Kidney (tissue), 14 donors: Measurements from ENCODE around the gene CALN1. TPM values are rescaled to one million over a fixed set of nuclear protein-coding genes. Genes with fewer than 3 reads are reported as not detected.

Experiments
- DNase-seq, 5 donors: peaks; one replicate each; pipeline ENCODE4 v3.0.0-alpha.2; 2013 to 2020
- FAIRE-seq: peaks from 2 replicates; lab custom pipeline; 2012; peaks lifted over from hg19 to GRCh38; lab: Jason Lieb, UNC
- H3K27ac ChIP-seq, 2 donors: one replicate each; pipeline ENCODE4 v1.7.0; 2013; ENCODE audit warnings: low read depth in 2 of 2, low read length in 2 of 2, inconsistent platforms in 1 of 2
- H3K27me3 ChIP-seq: one replicate; pipeline ENCODE4 v1.7.1; 2013; ENCODE audit warnings: low read length, inconsistent platforms; ENCODE audit not compliant: control insufficient read depth, insufficient read depth
- H3K36me3 ChIP-seq, 3 donors: one replicate each; pipeline versions ENCODE4 v1.7.0 to v1.7.1; 2013; ENCODE audit warnings: low read length in 3 of 3, control low read depth in 1 of 3, inconsistent platforms in 1 of 3; ENCODE audit not compliant: insufficient read depth in 3 of 3, control insufficient read depth in 2 of 3
- H3K4me1 ChIP-seq, 3 donors: one replicate each; pipeline versions ENCODE4 v1.7.0 to v1.7.1; 2013; ENCODE audit warnings: low read length in 3 of 3, inconsistent platforms in 1 of 3, low read depth in 1 of 3; ENCODE audit not compliant: control insufficient read depth in 2 of 3, insufficient read depth in 2 of 3
- H3K4me3 ChIP-seq, 3 donors: one replicate each; pipeline versions ENCODE4 v1.7.0 to v1.8.1; 2013; ENCODE audit warnings: low read length in 3 of 3, control low read depth in 1 of 3, inconsistent platforms in 1 of 3
- H3K9ac ChIP-seq, 3 donors: one replicate each; pipeline versions ENCODE4 v1.7.0 to v1.7.1; 2013; ENCODE audit warnings: low read length in 3 of 3, control low read depth in 1 of 3, inconsistent platforms in 1 of 3
- H3K9me3 ChIP-seq, 3 donors: one replicate each; pipeline versions ENCODE4 v1.7.0 to v1.7.1; 2013; ENCODE audit warnings: low read length in 3 of 3, control low read depth in 1 of 3, inconsistent platforms in 1 of 3; ENCODE audit not compliant: control insufficient read depth in 2 of 3, insufficient read depth in 1 of 3
- CTCF ChIP-seq: IDR thresholded peaks from 3 replicates; pipeline ENCODE4 v1.5.1; 2012; ENCODE audit warnings: mild to moderate bottlenecking, moderate library complexity, borderline replicate concordance; ENCODE audit not compliant: insufficient read depth; ENCODE audit errors: extremely low read depth
- intact Hi-C: fragments of 100-400 bp; cut with DNase I; formaldehyde crosslinking; loops from one replicate; pipeline ENCODE4 v1.11.1; 2022
- polyA plus RNA-seq: library from polyadenylated mRNA; stranded (reverse); fragments of 350-450 nt; fragmentation: Illumina TruSeq; extraction: RNeasy Lipid Tissue Mini Kit (QIAGEN cat#74804); gene quantifications from one replicate; pipeline ENCODE4 v1.2.3, GENCODE V29; 2014; ENCODE audit warnings: low read depth, low replicate concordance; ENCODE audit not compliant: insufficient read depth
- total RNA-seq: library from RNA; stranded (reverse); fragmentation: NEBNext Ultra II Directional; extraction: Animal tissue kit (Norgen Biotek cat#: 25700); gene quantifications from one replicate; pipeline ENCODE4 v1.2.1, GENCODE V29; 2021
- donor health status: control.
- donor health status: control.
- donor health status: control.
- donor health status: control.
- donor health status: control.
- donor health status: DM: yes; HTN: yes; CAD: no.
- donor health status: Normal renal cell carcinoma (clear cell type).

Gene CALN1
- total and polyA plus RNA-seq, 2 donors from 2014 or later: not detected

DNA sequence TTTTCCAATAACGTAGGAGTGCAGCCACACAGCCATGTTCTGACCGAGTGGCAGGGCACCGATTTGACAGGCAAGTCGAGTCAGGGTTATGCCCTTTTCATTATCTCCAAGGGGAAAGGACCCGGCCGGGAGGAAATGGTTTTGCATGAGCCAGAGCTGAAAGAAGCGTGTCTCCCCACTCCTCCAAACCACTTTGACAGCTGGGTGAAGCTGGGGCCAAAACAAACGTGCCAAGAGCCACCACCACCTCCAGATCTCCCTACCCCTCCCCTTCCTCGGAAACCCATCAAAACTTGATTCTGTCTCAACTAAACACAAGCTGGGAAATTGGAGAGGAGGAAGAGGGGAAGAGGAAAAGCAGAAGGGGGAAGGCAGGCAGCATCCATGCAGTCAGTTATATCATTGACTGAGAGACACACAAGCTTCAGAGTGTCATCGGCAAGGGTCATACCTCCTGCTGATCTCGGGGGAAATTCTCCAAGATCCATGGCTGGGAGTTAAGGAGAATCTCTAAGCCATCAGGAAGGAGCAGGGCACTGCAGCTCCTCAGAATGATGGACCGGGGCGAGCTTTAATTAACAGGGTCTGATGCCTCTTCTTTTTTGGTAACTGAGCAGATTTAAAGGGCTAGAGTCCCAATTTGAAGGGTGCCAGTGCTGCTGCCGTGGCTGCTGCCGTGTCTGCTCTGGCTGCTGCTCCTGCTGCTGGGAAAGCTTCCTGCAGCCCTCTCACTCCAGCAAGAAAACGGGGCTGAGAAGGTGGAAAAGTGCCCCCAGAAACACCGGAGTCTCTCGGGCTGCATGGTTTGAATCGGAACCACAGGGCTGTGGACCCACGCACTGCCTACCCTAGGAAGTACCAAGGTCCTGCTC, 34.7 kb upstream of the CALN1 start:
- Histone ChIP-seq H3K36me3 (no peaks in the 10 kb centered on the region), H3K9me3 (no peaks in the 10 kb centered on the region), H3K27ac (no peak overlapping the region), H3K9ac (no peak overlapping the region), H3K4me1 (no peaks in the 10 kb centered on the region), H3K27me3 (peaks cover 3% of the 10 kb centered on the region), H3K4me3 (no peak overlapping the region)
- DNase-seq (no peak), FAIRE-seq (no peak)
- no peak for TF ChIP-seq CTCF
- intact Hi-C loops: no loop called here

GRCh38 chr7:72446131-72446530, 34.0 kb upstream of the CALN1 start:
- Histone ChIP-seq H3K27ac (no peak overlapping the region), H3K27me3 (peaks cover 3% of the 10 kb centered on the region), H3K36me3 (no peaks in the 10 kb centered on the region), H3K9me3 (no peaks in the 10 kb centered on the region), H3K4me1 (no peaks in the 10 kb centered on the region), H3K4me3 (no peak overlapping the region), H3K9ac (no peak overlapping the region)
- no peak for TF ChIP-seq CTCF
- intact Hi-C loops: no loop called here
- DNase-seq (no peak), FAIRE-seq (no peak)

DNA sequence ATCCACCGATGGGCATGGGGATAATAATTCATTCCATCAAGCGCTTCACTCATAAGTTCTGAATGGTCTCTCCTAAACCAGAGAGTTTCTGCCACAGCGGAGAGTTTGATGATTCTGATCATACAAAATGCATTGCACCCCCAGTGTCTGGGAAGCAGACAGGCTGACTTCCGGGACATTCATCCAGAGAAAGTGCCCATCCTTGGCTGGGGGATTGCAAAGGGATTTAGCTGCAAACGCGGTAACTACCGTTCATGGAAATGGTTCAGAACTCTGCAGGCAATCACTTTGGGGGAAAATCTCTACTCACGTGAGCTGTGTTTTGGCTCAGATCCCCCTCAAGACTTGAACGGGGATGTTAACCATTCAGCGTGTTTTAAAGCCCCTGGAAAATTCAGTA, 33.4 kb upstream of the CALN1 start:
- FAIRE-seq: no peak

More for the DNA sequence above, 33.4 kb upstream of the CALN1 start:
- Histone ChIP-seq H3K36me3 (no peaks in the 10 kb centered on the region), H3K27ac (no peak overlapping the region), H3K9ac (no peak overlapping the region), H3K4me3 (no peak overlapping the region), H3K27me3 (peaks cover 3% of the 10 kb centered on the region), H3K4me1 (no peaks in the 10 kb centered on the region), H3K9me3 (no peaks in the 10 kb centered on the region)
- no peak for DNase-seq
- intact Hi-C loops: no loop called here
- TF ChIP-seq CTCF: no peak
